ENCODE results near the gene HPX.

Gene HPX

GRCh38 chr11:6413791-6414201, 27.0 kb downstream of the HPX start:
- H3K9me3 ChIP-seq (ENCODE audit: control insufficient read depth, insufficient read depth, low read depth, low read length) = no peaks in the 10 kb centered on the region
- no peak overlapping the region for H3K27ac ChIP-seq (ENCODE audit: low read depth, low read length)
- H3K4me3 ChIP-seq (ENCODE audit: low read depth, low read length) = no peak overlapping the region
- peaks cover 4% of the 10 kb centered on the region; the same call in 1 of the 2 replicates for H3K36me3 ChIP-seq (ENCODE audit: control insufficient read depth, insufficient read depth, low read length)
- H3K4me1 ChIP-seq (ENCODE audit: control insufficient read depth, insufficient read depth, low read length) = 0 out of 2 replicates have a peak, but pooled peaks cover 3% of the 10 kb centered on the region
- no peak overlapping the region for H3K9ac ChIP-seq (ENCODE audit: low read length)
- no peaks in the 10 kb centered on the region for H3K27me3 ChIP-seq (ENCODE audit: control insufficient read depth, insufficient read depth, low read length)

- H3K9ac ChIP-seq (ENCODE audit: low read length) = no peak overlapping the region
- H3K4me1 ChIP-seq (ENCODE audit: control insufficient read depth, insufficient read depth, low read length) = no peaks in the 10 kb centered on the region
- H3K9me3 ChIP-seq (ENCODE audit: control insufficient read depth, insufficient read depth, low read depth, low read length) = no peaks in the 10 kb centered on the region
- no peak overlapping the region for H3K27ac ChIP-seq (ENCODE audit: low read depth, low read length)
- H3K36me3 ChIP-seq (ENCODE audit: control insufficient read depth, insufficient read depth, low read length) = peaks cover 4% of the 10 kb centered on the region; the same call in 1 of the 2 replicates
- no peaks in the 10 kb centered on the region for H3K27me3 ChIP-seq (ENCODE audit: control insufficient read depth, insufficient read depth, low read length)
- no peak overlapping the region for H3K4me3 ChIP-seq (ENCODE audit: low read depth, low read length)
These were observed 29.2 kb downstream of the HPX start for GRCh38 chr11:6411594-6412031.

DNA sequence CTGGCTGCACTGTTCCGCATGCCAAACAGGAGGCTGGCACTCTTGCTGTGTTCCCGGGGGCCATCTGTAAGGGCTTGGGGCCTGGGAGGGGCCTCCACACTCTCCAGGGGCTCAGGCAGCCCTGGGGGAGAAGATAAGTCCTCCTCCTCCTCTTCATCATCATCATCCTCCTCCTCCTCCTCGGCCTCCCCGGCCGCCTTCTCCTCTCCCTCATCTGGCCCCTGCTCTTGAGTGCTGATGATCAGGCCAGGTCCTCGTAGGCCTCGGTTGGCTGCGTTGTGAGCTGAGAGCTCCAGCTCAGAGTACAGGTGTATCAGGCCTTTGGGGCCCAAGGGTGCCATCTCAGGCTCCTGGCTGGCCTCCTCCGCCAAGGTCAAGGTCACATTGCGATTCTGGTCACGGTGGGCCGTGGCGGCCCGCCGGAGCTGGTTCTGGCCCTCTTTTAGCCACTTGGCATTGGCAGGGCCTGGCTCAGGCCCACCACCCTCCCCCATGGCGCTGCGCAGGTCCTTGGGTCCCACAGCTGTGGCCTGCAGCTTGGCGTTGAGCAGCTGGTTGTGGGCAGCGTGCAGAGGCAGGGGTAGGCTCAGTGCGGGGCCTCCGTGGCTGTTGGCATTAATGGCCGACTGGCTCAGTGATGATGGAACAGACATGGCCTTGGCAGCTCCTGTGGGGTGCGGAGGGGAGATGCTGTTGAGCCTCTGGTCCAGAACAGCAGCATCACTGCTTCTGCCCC, 29.9 kb downstream of the HPX start:
- no peak overlapping the region for H3K4me3 ChIP-seq (ENCODE audit: low read depth, low read length)
- peaks cover 4% of the 10 kb centered on the region; the same call in 1 of the 2 replicates for H3K36me3 ChIP-seq (ENCODE audit: control insufficient read depth, insufficient read depth, low read length)
- no peaks in the 10 kb centered on the region for H3K9me3 ChIP-seq (ENCODE audit: control insufficient read depth, insufficient read depth, low read depth, low read length)
- no peak overlapping the region for H3K27ac ChIP-seq (ENCODE audit: low read depth, low read length)
- H3K4me1 ChIP-seq (ENCODE audit: control insufficient read depth, insufficient read depth, low read length) = no peaks in the 10 kb centered on the region
- H3K27me3 ChIP-seq (ENCODE audit: control insufficient read depth, insufficient read depth, low read length) = no peaks in the 10 kb centered on the region
- H3K9ac ChIP-seq (ENCODE audit: low read length) = no peak overlapping the region

GRCh38 chr11:6406370-6406769, 34.4 kb downstream of the HPX start:
- Histone ChIP-seq H3K36me3 (ENCODE audit: control insufficient read depth, insufficient read depth, low read length) (peaks cover 4% of the 10 kb centered on the region; the same call in 1 of the 2 replicates), H3K9ac (ENCODE audit: low read length) (no peak overlapping the region), H3K4me1 (ENCODE audit: control insufficient read depth, insufficient read depth, low read length) (peaks cover 10% of the 10 kb centered on the region; the same call in 1 of the 2 replicates), H3K4me3 (ENCODE audit: low read depth, low read length) (no peak overlapping the region), H3K27ac (ENCODE audit: low read depth, low read length) (no peak overlapping the region), H3K27me3 (ENCODE audit: control insufficient read depth, insufficient read depth, low read length) (no peaks in the 10 kb centered on the region), H3K9me3 (ENCODE audit: control insufficient read depth, insufficient read depth, low read depth, low read length) (no peaks in the 10 kb centered on the region)

DNA sequence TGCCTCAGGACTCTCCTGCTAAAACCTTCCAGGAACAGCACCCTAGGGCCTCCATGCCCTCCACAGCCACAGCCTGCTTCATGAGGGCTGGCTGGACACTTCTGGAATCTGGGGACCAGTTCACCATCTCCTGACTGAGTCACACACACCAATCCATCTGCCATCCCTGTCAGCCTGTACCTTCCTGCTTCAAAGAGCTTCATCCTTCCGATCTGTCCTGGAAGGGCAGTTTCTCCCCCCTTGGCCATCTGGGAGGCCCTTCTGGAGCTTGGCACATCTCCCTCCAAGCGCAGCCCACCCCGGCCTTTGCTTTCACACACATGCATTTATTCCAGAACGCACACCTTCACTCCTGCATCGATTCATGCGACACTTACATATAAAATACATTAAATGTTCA, 34.9 kb downstream of the HPX start:
- no peaks in the 10 kb centered on the region for H3K9me3 ChIP-seq (ENCODE audit: control insufficient read depth, insufficient read depth, low read depth, low read length)
- peaks cover 10% of the 10 kb centered on the region; the same call in 1 of the 2 replicates for H3K4me1 ChIP-seq (ENCODE audit: control insufficient read depth, insufficient read depth, low read length)
- no peak overlapping the region for H3K4me3 ChIP-seq (ENCODE audit: low read depth, low read length)
- no peak overlapping the region for H3K9ac ChIP-seq (ENCODE audit: low read length)
- no peaks in the 10 kb centered on the region for H3K27me3 ChIP-seq (ENCODE audit: control insufficient read depth, insufficient read depth, low read length)
- peaks cover 7% of the 10 kb centered on the region for H3K36me3 ChIP-seq (ENCODE audit: control insufficient read depth, insufficient read depth, low read length)
- H3K27ac ChIP-seq (ENCODE audit: low read depth, low read length) = no peak overlapping the region

- no peaks in the 10 kb centered on the region for H3K9me3 ChIP-seq (ENCODE audit: control insufficient read depth, insufficient read depth, low read depth, low read length)
- no peak overlapping the region for H3K9ac ChIP-seq (ENCODE audit: low read length)
- peaks cover 8% of the 10 kb centered on the region for H3K36me3 ChIP-seq (ENCODE audit: control insufficient read depth, insufficient read depth, low read length)
- H3K27me3 ChIP-seq (ENCODE audit: control insufficient read depth, insufficient read depth, low read length) = no peaks in the 10 kb centered on the region
- H3K27ac ChIP-seq (ENCODE audit: low read depth, low read length) = no peak overlapping the region
- no peak overlapping the region for H3K4me3 ChIP-seq (ENCODE audit: low read depth, low read length)
- H3K4me1 ChIP-seq (ENCODE audit: control insufficient read depth, insufficient read depth, low read length) = peaks cover 10% of the 10 kb centered on the region; the same call in 1 of the 2 replicates
These were observed 35.6 kb downstream of the HPX start for GRCh38 chr11:6405052-6405667.

GRCh38 chr11:6404342-6405051, 36.3 kb downstream of the HPX start:
- Histone ChIP-seq H3K27me3 (ENCODE audit: control insufficient read depth, insufficient read depth, low read length) (no peaks in the 10 kb centered on the region), H3K27ac (ENCODE audit: low read depth, low read length) (no peak overlapping the region), H3K9ac (ENCODE audit: low read length) (no peak overlapping the region), H3K9me3 (ENCODE audit: control insufficient read depth, insufficient read depth, low read depth, low read length) (no peaks in the 10 kb centered on the region), H3K4me3 (ENCODE audit: low read depth, low read length) (no peak overlapping the region), H3K36me3 (ENCODE audit: control insufficient read depth, insufficient read depth, low read length) (peaks cover 7% of the 10 kb centered on the region), H3K4me1 (ENCODE audit: control insufficient read depth, insufficient read depth, low read length) (peaks cover 10% of the 10 kb centered on the region; the same call in 1 of the 2 replicates)

GRCh38 chr11:6403539-6403938, 37.2 kb downstream of the HPX start:
- peaks cover 10% of the 10 kb centered on the region; the same call in 1 of the 2 replicates for H3K4me1 ChIP-seq (ENCODE audit: control insufficient read depth, insufficient read depth, low read length)
- peaks cover 7% of the 10 kb centered on the region for H3K36me3 ChIP-seq (ENCODE audit: control insufficient read depth, insufficient read depth, low read length)
- H3K9ac ChIP-seq (ENCODE audit: low read length) = no peak overlapping the region
- H3K9me3 ChIP-seq (ENCODE audit: control insufficient read depth, insufficient read depth, low read depth, low read length) = no peaks in the 10 kb centered on the region
- no peak overlapping the region for H3K27ac ChIP-seq (ENCODE audit: low read depth, low read length)
- no peak overlapping the region for H3K4me3 ChIP-seq (ENCODE audit: low read depth, low read length)
- H3K27me3 ChIP-seq (ENCODE audit: control insufficient read depth, insufficient read depth, low read length) = no peaks in the 10 kb centered on the region

GRCh38 chr11:6402561-6402981, 38.2 kb downstream of the HPX start:
- peaks cover 10% of the 10 kb centered on the region; the same call in 1 of the 2 replicates for H3K4me1 ChIP-seq (ENCODE audit: control insufficient read depth, insufficient read depth, low read length)
- H3K9ac ChIP-seq (ENCODE audit: low read length) = no peak overlapping the region
- H3K27ac ChIP-seq (ENCODE audit: low read depth, low read length) = no peak overlapping the region
- H3K9me3 ChIP-seq (ENCODE audit: control insufficient read depth, insufficient read depth, low read depth, low read length) = no peaks in the 10 kb centered on the region
- H3K4me3 ChIP-seq (ENCODE audit: low read depth, low read length) = no peak overlapping the region
- H3K36me3 ChIP-seq (ENCODE audit: control insufficient read depth, insufficient read depth, low read length) = peaks cover 11% of the 10 kb centered on the region
- H3K27me3 ChIP-seq (ENCODE audit: control insufficient read depth, insufficient read depth, low read length) = no peaks in the 10 kb centered on the region

DNA sequence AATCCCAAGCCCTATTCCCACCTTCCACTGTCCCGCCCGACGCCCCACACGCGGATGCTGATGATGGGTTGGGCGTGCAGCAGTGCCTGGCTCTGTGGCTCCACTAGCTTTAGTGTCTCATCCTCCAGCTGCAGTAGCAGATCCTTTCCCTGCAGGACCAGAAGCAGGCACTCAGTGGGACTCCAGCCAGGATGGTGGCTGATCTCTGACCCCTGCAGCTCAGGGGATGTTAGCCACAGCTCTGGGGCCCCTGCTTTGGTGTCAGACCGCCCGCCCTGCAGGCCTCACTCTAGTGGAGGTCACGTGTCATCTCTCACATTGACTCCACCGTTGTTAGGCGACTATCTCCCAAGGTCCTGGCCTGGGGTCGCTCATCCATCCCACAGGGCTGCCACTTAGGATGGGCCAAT, 38.7 kb downstream of the HPX start:
- Histone ChIP-seq H3K36me3 (ENCODE audit: control insufficient read depth, insufficient read depth, low read length) (peaks cover 16% of the 10 kb centered on the region), H3K27ac (ENCODE audit: low read depth, low read length) (no peak overlapping the region), H3K27me3 (ENCODE audit: control insufficient read depth, insufficient read depth, low read length) (no peaks in the 10 kb centered on the region), H3K9ac (ENCODE audit: low read length) (no peak overlapping the region), H3K4me3 (ENCODE audit: low read depth, low read length) (no peak overlapping the region), H3K4me1 (ENCODE audit: control insufficient read depth, insufficient read depth, low read length) (peaks cover 10% of the 10 kb centered on the region; the same call in 1 of the 2 replicates), H3K9me3 (ENCODE audit: control insufficient read depth, insufficient read depth, low read depth, low read length) (no peaks in the 10 kb centered on the region)

- Histone ChIP-seq H3K9me3 (ENCODE audit: control insufficient read depth, insufficient read depth, low read depth, low read length) (no peaks in the 10 kb centered on the region), H3K4me3 (ENCODE audit: low read depth, low read length) (no peak overlapping the region), H3K36me3 (ENCODE audit: control insufficient read depth, insufficient read depth, low read length) (peaks cover 19% of the 10 kb centered on the region), H3K9ac (ENCODE audit: low read length) (no peak overlapping the region), H3K27ac (ENCODE audit: low read depth, low read length) (no peak overlapping the region), H3K4me1 (ENCODE audit: control insufficient read depth, insufficient read depth, low read length) (peaks cover 10% of the 10 kb centered on the region; the same call in 1 of the 2 replicates), H3K27me3 (ENCODE audit: control insufficient read depth, insufficient read depth, low read length) (no peaks in the 10 kb centered on the region)
These were observed 39.3 kb downstream of the HPX start for GRCh38 chr11:6401464-6401863.

All from HUES6 (cell line).